PC-9 (cell line): Measurements from ENCODE around the gene COG3. TPM values are rescaled to one million over a fixed set of nuclear protein-coding genes. Genes with fewer than 3 reads are reported as not detected.

Experiments
- BruUV-seq: library from RNA; stranded (reverse); fragments of 400-500 nt; replicated peaks from 2 replicates; lab custom pipeline; 2021; lab: Mats Ljungman, UMichigan
- CTCF ChIA-PET: fragments of 300-600 bp; sonication (Branson Sonifier 250); formaldehyde crosslinking; loops from one replicate; lab custom pipeline; 2022; ENCODE audit warnings: antibody characterized with exemption; lab: Charles Lee
- POLR2A ChIA-PET: fragments of 300-600 bp; sonication (Branson Sonifier 250); formaldehyde crosslinking; loops from one replicate; lab custom pipeline; 2022; ENCODE audit warnings: antibody characterized with exemption; ENCODE audit not compliant: unreplicated experiment; lab: Charles Lee
- DNase-seq, 2 experiments: peaks; one replicate each; pipeline versions ENCODE4 v3.0.0 to v3.0.0-alpha.2; 2015 to 2022; ENCODE audit warnings: mixed read lengths in 1 of 2
- H2AFZ ChIP-seq: fragments of 200-600 bp; sonication (generic); 2 replicates; pipeline ENCODE4 v1.8.1; 2017; ENCODE audit warnings: antibody characterized with exemption
- H3F3A ChIP-seq: fragments of 200-600 bp; sonication (generic); 2 replicates; pipeline ENCODE4 v1.8.1; 2017; ENCODE audit warnings: antibody characterized with exemption, mild to moderate bottlenecking, low read depth; ENCODE audit not compliant: insufficient read depth
- H3K27ac ChIP-seq: fragments of 200-600 bp; sonication (generic); 2 replicates; pipeline ENCODE4 v1.6.1; 2016; ENCODE audit warnings: mixed run types
- H3K27me3 ChIP-seq: fragments of 200-600 bp; sonication (generic); 2 replicates; pipeline ENCODE4 v1.6.1; 2016; ENCODE audit warnings: low read depth, mixed run types; ENCODE audit not compliant: insufficient read depth
- H3K36me3 ChIP-seq: fragments of 200-600 bp; sonication (generic); 2 replicates; pipeline ENCODE4 v1.6.1; 2016; ENCODE audit warnings: low read depth, mixed run types
- H3K4me1 ChIP-seq: fragments of 200-600 bp; sonication (generic); replicated peaks from 2 replicates; pipeline ENCODE4 v1.6.1; 2016; ENCODE audit warnings: mixed run types; ENCODE audit not compliant: insufficient read depth
- H3K4me2 ChIP-seq: fragments of 200-600 bp; sonication (generic); 2 replicates; pipeline ENCODE4 v1.6.1; 2017; ENCODE audit warnings: mixed run types
- H3K4me3 ChIP-seq: fragments of 200-600 bp; sonication (generic); 2 replicates; pipeline ENCODE4 v1.6.1; 2016; ENCODE audit warnings: mixed run types
- H3K79me2 ChIP-seq: fragments of 200-600 bp; sonication (generic); 2 replicates; pipeline ENCODE4 v1.6.1; 2017; ENCODE audit warnings: low read depth, mixed run types
- H3K9me2 ChIP-seq: fragments of 200-600 bp; sonication (generic); 2 replicates; pipeline ENCODE4 v1.8.1; 2017; ENCODE audit warnings: mild to moderate bottlenecking; ENCODE audit not compliant: insufficient read depth
- H3K9me3 ChIP-seq: fragments of 200-600 bp; sonication (generic); 2 replicates; pipeline ENCODE4 v1.8.1; 2016; ENCODE audit warnings: low read depth; ENCODE audit not compliant: insufficient read depth
- H4K20me1 ChIP-seq: fragments of 200-600 bp; sonication (generic); 2 replicates; pipeline ENCODE4 v1.8.1; 2017; ENCODE audit not compliant: insufficient read depth
- EZH2 ChIP-seq: fragments of 200-600 bp; sonication (generic); IDR thresholded peaks from 2 replicates; pipeline ENCODE4 v1.8.0; 2017; ENCODE audit warnings: antibody characterized with exemption, low read depth
- intact Hi-C: fragments of 100-400 bp; cut with micrococcal nuclease; formaldehyde crosslinking; loops from one replicate; pipeline ENCODE4 v1.10.0; 2022; ENCODE audit not compliant: unreplicated experiment
- total RNA-seq: library from RNA; stranded (reverse); gene quantifications from 2 replicates; pipeline ENCODE4 v1.2.3, GENCODE V29; 2021
- TF ChIP-seq, protein P1 (sequence below): fragments of 200-600 bp; sonication (generic); conservative IDR thresholded peaks from 2 replicates; pipeline ENCODE4 v1.6.1; 2017; ENCODE audit warnings: mixed run types, antibody characterized with exemption, mild to moderate bottlenecking, moderate library complexity

The COG3 gene
- total RNA-seq, 1 experiment from 2014 or later = 22.3 TPM

GRCh38 chr13:45439781-45440462, 24.8 kb upstream of the COG3 start:
- CTCF ChIA-PET = no interaction called here

DNA sequence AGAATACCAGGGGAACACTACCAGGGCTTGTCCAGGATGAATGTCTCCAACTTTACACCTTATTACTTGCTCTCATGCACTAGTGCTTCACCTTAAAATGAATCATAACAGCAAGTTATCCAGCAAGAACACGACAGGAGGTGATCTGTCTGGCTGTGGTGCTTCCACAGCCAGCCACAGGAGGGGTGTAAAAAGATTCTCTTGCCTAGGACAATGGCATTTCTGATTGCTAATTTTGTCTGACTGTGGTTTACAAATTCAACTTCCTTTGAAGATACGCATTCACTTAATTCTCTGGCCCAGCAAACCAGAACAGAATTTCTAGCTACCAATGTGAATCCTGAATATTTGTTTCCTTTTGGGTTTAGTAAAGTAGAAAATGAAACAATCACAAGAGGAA, 23.1 kb upstream of the COG3 start:
- BruUV-seq = no TSS peak
- DNase-seq = no peak
- Histone ChIP-seq H3K4me3 (no peak overlapping the region), H3K36me3 (no peaks in the 10 kb centered on the region), H3K4me1 (no peaks in the 10 kb centered on the region; the same call in 1 of the 2 replicates), H3K9me3 (no peaks in the 10 kb centered on the region), H3K27me3 (0 out of 2 replicates have a peak, but pooled peaks cover 9% of the 10 kb centered on the region), H2AFZ (0 out of 2 replicates have a peak overlapping the region, but pooled peaks have one; percentile 4), H3K79me2 (no peaks in the 10 kb centered on the region), H3K4me2 (no peak overlapping the region), H3K27ac (no peak overlapping the region), H3F3A (peaks cover 8% of the 10 kb centered on the region; the same call in 1 of the 2 replicates), H4K20me1 (no peaks in the 10 kb centered on the region), H3K9me2 (no peaks in the 10 kb centered on the region)
- no peak for TF ChIP-seq EZH2
- TF ChIP-seq, protein P1, sequence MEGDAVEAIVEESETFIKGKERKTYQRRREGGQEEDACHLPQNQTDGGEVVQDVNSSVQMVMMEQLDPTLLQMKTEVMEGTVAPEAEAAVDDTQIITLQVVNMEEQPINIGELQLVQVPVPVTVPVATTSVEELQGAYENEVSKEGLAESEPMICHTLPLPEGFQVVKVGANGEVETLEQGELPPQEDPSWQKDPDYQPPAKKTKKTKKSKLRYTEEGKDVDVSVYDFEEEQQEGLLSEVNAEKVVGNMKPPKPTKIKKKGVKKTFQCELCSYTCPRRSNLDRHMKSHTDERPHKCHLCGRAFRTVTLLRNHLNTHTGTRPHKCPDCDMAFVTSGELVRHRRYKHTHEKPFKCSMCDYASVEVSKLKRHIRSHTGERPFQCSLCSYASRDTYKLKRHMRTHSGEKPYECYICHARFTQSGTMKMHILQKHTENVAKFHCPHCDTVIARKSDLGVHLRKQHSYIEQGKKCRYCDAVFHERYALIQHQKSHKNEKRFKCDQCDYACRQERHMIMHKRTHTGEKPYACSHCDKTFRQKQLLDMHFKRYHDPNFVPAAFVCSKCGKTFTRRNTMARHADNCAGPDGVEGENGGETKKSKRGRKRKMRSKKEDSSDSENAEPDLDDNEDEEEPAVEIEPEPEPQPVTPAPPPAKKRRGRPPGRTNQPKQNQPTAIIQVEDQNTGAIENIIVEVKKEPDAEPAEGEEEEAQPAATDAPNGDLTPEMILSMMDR = peak; percentile 29; the same call in 1 of the 2 replicates
- intact Hi-C loops = no loop called here
- ChIA-PET POLR2A (no interaction called here), CTCF (no interaction called here)

More at GRCh38 chr13:45439781-45440462, 24.8 kb upstream of the COG3 start:
- POLR2A ChIA-PET = no interaction called here
- Histone ChIP-seq H2AFZ (no peak overlapping the region), H3K36me3 (no peaks in the 10 kb centered on the region), H4K20me1 (no peaks in the 10 kb centered on the region), H3K9me2 (no peaks in the 10 kb centered on the region), H3K4me1 (no peaks in the 10 kb centered on the region; the same call in 1 of the 2 replicates), H3K27ac (no peak overlapping the region), H3K9me3 (no peaks in the 10 kb centered on the region), H3K27me3 (no peaks in the 10 kb centered on the region), H3K4me2 (no peak overlapping the region), H3K79me2 (no peaks in the 10 kb centered on the region), H3K4me3 (no peak overlapping the region), H3F3A (peaks cover 8% of the 10 kb centered on the region; the same call in 1 of the 2 replicates)
- DNase-seq = no peak
- intact Hi-C loops = no loop called here
- no peak for TF ChIP-seq EZH2
- TF ChIP-seq, protein P1 = no peak
- no TSS peak for BruUV-seq

GRCh38 chr13:45445053-45445452, 19.7 kb upstream of the COG3 start:
- H3F3A ChIP-seq = peaks cover 8% of the 10 kb centered on the region; the same call in 1 of the 2 replicates
- no peaks in the 10 kb centered on the region for H4K20me1 ChIP-seq
- no peak overlapping the region for H3K4me3 ChIP-seq
- no peak overlapping the region for H3K4me2 ChIP-seq
- H3K27me3 ChIP-seq = peaks cover 21% of the 10 kb centered on the region
- H3K9me2 ChIP-seq = no peaks in the 10 kb centered on the region
- ChIA-PET CTCF (no interaction called here), POLR2A (no interaction called here)
- H3K36me3 ChIP-seq = no peaks in the 10 kb centered on the region
- TF ChIP-seq, protein P1 = no peak
- TF ChIP-seq EZH2 = no peak
- intact Hi-C loops = no loop called here
- DNase-seq = no peak
- no peaks in the 10 kb centered on the region; the same call in 1 of the 2 replicates for H3K4me1 ChIP-seq
- no peak overlapping the region for H3K27ac ChIP-seq
- H3K9me3 ChIP-seq = no peaks in the 10 kb centered on the region
- no peaks in the 10 kb centered on the region for H3K79me2 ChIP-seq
- no TSS peak for BruUV-seq
- no peak overlapping the region for H2AFZ ChIP-seq
